WTC11 (cell line): ENCODE data around the gene CNOT1. TPM values are rescaled to one million over a fixed set of nuclear protein-coding genes. Genes with fewer than 3 reads are reported as not detected.

Source experiments
- ATAC-seq: fragments of 200-7000 bp; cut with Tn5 transposase; 2 replicates; pipeline ENCODE4 v1.10.0; 2021; ENCODE audit warnings: mild to moderate bottlenecking, moderate library complexity
- CTCF ChIA-PET: fragments of 300-600 bp; sonication (Branson Sonifier 250); formaldehyde crosslinking; loops from one replicate; lab custom pipeline; 2021; ENCODE audit warnings: antibody characterized with exemption; lab: Charles Lee
- POLR2A ChIA-PET: fragments of 350-600 bp; sonication (Branson Sonifier 250); formaldehyde crosslinking; loops from one replicate; lab custom pipeline; 2021; ENCODE audit warnings: antibody characterized with exemption; lab: Charles Lee
- DNase-seq: peaks from one replicate; pipeline ENCODE4 v3.0.0; 2021; ENCODE audit warnings: low spot score
- H3K27ac Mint-ChIP-seq: 2 replicates; pipeline ENCODE4 v1.8.0; 2021; ENCODE audit warnings: mixed read lengths
- H3K27me3 Mint-ChIP-seq: 2 replicates; pipeline ENCODE4 v1.8.0; 2021; ENCODE audit warnings: low read depth, mild to moderate bottlenecking, moderate library complexity, mixed read lengths
- H3K36me3 Mint-ChIP-seq: 2 replicates; pipeline ENCODE4 v1.8.0; 2021; ENCODE audit warnings: mixed read lengths
- H3K4me1 Mint-ChIP-seq: 2 replicates; pipeline ENCODE4 v1.8.0; 2022; ENCODE audit warnings: mixed read lengths
- H3K4me3 Mint-ChIP-seq: 2 replicates; pipeline ENCODE4 v1.8.0; 2021; ENCODE audit warnings: mild to moderate bottlenecking, moderate library complexity, mixed read lengths
- H3K9me3 Mint-ChIP-seq: 2 replicates; pipeline ENCODE4 v1.8.0; 2021; ENCODE audit warnings: mixed read lengths
- ATF1 ChIP-seq: sonication (generic); formaldehyde crosslinking; IDR thresholded peaks from 2 replicates; pipeline ENCODE4 v1.8.1; 2023; ENCODE audit warnings: mild to moderate bottlenecking, moderate library complexity, missing genetic modification reagents
- CREM ChIP-seq: sonication (generic); formaldehyde crosslinking; IDR thresholded peaks from 2 replicates; pipeline ENCODE4 v1.8.1; 2022; ENCODE audit warnings: mild to moderate bottlenecking, missing genetic modification reagents, moderate library complexity
- ESRRA ChIP-seq: sonication (generic); formaldehyde crosslinking; IDR thresholded peaks from 2 replicates; pipeline ENCODE4 v1.8.1; 2022; ENCODE audit warnings: mild to moderate bottlenecking, missing genetic modification reagents, borderline replicate concordance
- JAZF1 ChIP-seq: fragments of 250-450 bp; sonication (Bioruptor Pico); IDR thresholded peaks from 2 replicates; pipeline ENCODE4 v1.9.0; 2021; ENCODE audit warnings: moderate library complexity, mild to moderate bottlenecking, inconsistent platforms
- NFYB ChIP-seq: sonication (generic); formaldehyde crosslinking; conservative IDR thresholded peaks from 2 replicates; pipeline ENCODE4 v1.8.0; 2022; ENCODE audit warnings: low read depth, missing genetic modification reagents
- NR1H2 ChIP-seq: sonication (generic); formaldehyde crosslinking; IDR thresholded peaks from 2 replicates; pipeline ENCODE4 v1.9.0; 2021; ENCODE audit warnings: mild to moderate bottlenecking, moderate library complexity, missing genetic modification reagents
- RORB ChIP-seq: fragments of 250-450 bp; sonication (Bioruptor Pico); IDR thresholded peaks from 2 replicates; pipeline ENCODE4 v1.9.0; 2021; ENCODE audit warnings: mild to moderate bottlenecking
- ZNF281 ChIP-seq: sonication (generic); formaldehyde crosslinking; IDR thresholded peaks from 2 replicates; pipeline ENCODE4 v1.8.0; 2023; ENCODE audit warnings: mild to moderate bottlenecking, missing genetic modification reagents
- ZNF532 ChIP-seq: fragments of 250-450 bp; sonication (Bioruptor Pico); IDR thresholded peaks from 2 replicates; pipeline ENCODE4 v1.9.0; 2021; ENCODE audit warnings: mild to moderate bottlenecking, borderline replicate concordance
- ZNF671 ChIP-seq: fragments of 250-450 bp; sonication (Bioruptor Pico); IDR thresholded peaks from 2 replicates; pipeline ENCODE4 v1.8.0; 2021; ENCODE audit warnings: mild to moderate bottlenecking
- total RNA-seq: library from RNA; stranded (reverse); gene quantifications from 3 replicates; pipeline ENCODE4 v1.2.3, GENCODE V29; 2021
- TF ChIP-seq, protein P1 (sequence below): sonication (generic); formaldehyde crosslinking; IDR thresholded peaks from 2 replicates; pipeline ENCODE4 v1.8.0; 2022; ENCODE audit warnings: mild to moderate bottlenecking, missing genetic modification reagents
- TF ChIP-seq, protein P2 (sequence below): sonication (generic); formaldehyde crosslinking; IDR thresholded peaks from 2 replicates; pipeline ENCODE4 v1.8.0; 2022; ENCODE audit warnings: missing genetic modification reagents
- TF ChIP-seq, protein P3 (sequence below): sonication (generic); formaldehyde crosslinking; IDR thresholded peaks from 2 replicates; pipeline ENCODE4 v1.8.1; 2022; ENCODE audit warnings: low read depth, mild to moderate bottlenecking, moderate library complexity, missing genetic modification reagents, borderline replicate concordance
- TF ChIP-seq, protein P4 (sequence below): sonication (generic); formaldehyde crosslinking; IDR thresholded peaks from 2 replicates; pipeline ENCODE4 v1.8.0; 2023; ENCODE audit warnings: missing genetic modification reagents, mild to moderate bottlenecking, borderline replicate concordance

CNOT1 gene
- total RNA-seq, 1 experiment from 2014 or later = 314 TPM

DNA sequence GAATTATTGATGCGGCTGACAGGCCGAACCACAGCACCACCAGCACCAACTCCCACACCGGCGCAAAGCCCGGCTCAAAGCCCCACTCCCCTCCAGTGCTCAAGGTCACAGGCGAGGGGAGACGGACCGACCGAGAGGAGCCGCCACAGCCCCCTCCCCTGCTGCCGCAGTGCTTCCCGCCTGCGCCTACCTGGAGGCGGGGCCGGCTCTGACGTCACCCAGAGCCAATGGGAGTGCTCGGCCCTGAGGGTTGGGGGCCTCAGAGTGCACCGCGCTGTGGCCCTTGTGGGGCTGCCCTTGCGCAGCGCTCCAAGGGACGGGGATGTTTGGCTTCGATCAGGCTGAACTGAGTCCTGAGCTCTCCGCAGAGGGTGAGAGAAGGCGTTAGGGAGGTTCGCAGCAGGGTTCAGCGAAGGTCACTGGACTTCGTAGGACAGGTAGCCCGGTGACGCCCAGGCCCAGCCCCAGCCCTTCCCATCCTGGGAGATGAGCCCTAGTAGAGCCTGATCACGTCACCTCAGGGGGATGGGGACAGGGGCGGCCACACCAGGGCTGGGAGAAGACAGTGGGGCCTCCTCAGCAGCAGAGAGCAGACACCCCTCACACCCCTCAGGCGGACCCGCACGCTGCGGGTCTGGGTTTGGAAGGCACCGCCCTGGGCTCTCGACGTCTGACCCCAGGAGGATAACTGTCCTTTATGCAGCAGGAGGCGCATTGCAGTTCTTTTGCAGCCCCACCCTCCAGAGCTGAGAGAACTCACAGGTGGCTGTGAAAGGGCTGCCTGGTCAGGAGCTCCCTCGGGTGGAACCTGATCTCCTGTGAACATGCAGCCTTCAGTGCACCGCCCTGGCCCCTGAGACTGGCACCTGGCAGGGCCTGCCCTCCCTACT lies 128.1 kb downstream of the CNOT1 start:
- H3K9me3 Mint-ChIP-seq = no peaks in the 10 kb centered on the region
- H3K27ac Mint-ChIP-seq = peak overlapping the region; percentile 95
- H3K27me3 Mint-ChIP-seq = peaks cover 74% of the 10 kb centered on the region
- ATAC-seq (peak; percentile 72), DNase-seq (peak; percentile 88)
- H3K4me3 Mint-ChIP-seq = peak overlapping the region; percentile 84
- H3K4me1 Mint-ChIP-seq = peaks cover 2% of the 10 kb centered on the region; the same call in 1 of the 2 replicates
- ChIA-PET CTCF (interaction anchor here (1.4 to 4.9 kb wide), 6 partner anchors 10 to 255 kb away, joined by 5 to 24 read pairs (median 18); no protein-coding TSS in a partner anchor), POLR2A (no interaction called here)
- no peaks in the 10 kb centered on the region for H3K36me3 Mint-ChIP-seq
- TF ChIP-seq RORB (CRISPR knock-in tag) (no peak), ESRRA (CRISPR knock-in tag) (peak; percentile 54; the same call in 1 of the 2 replicates), NR1H2 (CRISPR knock-in tag) (no peak), ZNF671 (CRISPR knock-in tag) (no peak), CREM (CRISPR knock-in tag) (peak; percentile 74; the same call in 1 of the 2 replicates), ZNF532 (CRISPR knock-in tag) (no peak), ZNF281 (CRISPR knock-in tag) (0 out of 2 replicates have a peak, but pooled peaks have one; percentile 55), ATF1 (peak; percentile 76; the same call in 1 of the 2 replicates), NFYB (peak; percentile 72), JAZF1 (CRISPR knock-in tag) (no peak)
- TF ChIP-seq, protein P1, sequence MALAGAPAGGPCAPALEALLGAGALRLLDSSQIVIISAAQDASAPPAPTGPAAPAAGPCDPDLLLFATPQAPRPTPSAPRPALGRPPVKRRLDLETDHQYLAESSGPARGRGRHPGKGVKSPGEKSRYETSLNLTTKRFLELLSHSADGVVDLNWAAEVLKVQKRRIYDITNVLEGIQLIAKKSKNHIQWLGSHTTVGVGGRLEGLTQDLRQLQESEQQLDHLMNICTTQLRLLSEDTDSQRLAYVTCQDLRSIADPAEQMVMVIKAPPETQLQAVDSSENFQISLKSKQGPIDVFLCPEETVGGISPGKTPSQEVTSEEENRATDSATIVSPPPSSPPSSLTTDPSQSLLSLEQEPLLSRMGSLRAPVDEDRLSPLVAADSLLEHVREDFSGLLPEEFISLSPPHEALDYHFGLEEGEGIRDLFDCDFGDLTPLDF (CRISPR knock-in tag) = no peak
- TF ChIP-seq, protein P2, sequence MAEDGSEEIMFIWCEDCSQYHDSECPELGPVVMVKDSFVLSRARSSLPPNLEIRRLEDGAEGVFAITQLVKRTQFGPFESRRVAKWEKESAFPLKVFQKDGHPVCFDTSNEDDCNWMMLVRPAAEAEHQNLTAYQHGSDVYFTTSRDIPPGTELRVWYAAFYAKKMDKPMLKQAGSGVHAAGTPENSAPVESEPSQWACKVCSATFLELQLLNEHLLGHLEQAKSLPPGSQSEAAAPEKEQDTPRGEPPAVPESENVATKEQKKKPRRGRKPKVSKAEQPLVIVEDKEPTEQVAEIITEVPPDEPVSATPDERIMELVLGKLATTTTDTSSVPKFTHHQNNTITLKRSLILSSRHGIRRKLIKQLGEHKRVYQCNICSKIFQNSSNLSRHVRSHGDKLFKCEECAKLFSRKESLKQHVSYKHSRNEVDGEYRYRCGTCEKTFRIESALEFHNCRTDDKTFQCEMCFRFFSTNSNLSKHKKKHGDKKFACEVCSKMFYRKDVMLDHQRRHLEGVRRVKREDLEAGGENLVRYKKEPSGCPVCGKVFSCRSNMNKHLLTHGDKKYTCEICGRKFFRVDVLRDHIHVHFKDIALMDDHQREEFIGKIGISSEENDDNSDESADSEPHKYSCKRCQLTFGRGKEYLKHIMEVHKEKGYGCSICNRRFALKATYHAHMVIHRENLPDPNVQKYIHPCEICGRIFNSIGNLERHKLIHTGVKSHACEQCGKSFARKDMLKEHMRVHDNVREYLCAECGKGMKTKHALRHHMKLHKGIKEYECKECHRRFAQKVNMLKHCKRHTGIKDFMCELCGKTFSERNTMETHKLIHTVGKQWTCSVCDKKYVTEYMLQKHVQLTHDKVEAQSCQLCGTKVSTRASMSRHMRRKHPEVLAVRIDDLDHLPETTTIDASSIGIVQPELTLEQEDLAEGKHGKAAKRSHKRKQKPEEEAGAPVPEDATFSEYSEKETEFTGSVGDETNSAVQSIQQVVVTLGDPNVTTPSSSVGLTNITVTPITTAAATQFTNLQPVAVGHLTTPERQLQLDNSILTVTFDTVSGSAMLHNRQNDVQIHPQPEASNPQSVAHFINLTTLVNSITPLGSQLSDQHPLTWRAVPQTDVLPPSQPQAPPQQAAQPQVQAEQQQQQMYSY (CRISPR knock-in tag) = no peak
- TF ChIP-seq, protein P3, sequence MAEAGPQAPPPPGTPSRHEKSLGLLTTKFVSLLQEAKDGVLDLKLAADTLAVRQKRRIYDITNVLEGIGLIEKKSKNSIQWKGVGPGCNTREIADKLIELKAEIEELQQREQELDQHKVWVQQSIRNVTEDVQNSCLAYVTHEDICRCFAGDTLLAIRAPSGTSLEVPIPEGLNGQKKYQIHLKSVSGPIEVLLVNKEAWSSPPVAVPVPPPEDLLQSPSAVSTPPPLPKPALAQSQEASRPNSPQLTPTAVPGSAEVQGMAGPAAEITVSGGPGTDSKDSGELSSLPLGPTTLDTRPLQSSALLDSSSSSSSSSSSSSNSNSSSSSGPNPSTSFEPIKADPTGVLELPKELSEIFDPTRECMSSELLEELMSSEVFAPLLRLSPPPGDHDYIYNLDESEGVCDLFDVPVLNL = no peak
- TF ChIP-seq, protein P4, sequence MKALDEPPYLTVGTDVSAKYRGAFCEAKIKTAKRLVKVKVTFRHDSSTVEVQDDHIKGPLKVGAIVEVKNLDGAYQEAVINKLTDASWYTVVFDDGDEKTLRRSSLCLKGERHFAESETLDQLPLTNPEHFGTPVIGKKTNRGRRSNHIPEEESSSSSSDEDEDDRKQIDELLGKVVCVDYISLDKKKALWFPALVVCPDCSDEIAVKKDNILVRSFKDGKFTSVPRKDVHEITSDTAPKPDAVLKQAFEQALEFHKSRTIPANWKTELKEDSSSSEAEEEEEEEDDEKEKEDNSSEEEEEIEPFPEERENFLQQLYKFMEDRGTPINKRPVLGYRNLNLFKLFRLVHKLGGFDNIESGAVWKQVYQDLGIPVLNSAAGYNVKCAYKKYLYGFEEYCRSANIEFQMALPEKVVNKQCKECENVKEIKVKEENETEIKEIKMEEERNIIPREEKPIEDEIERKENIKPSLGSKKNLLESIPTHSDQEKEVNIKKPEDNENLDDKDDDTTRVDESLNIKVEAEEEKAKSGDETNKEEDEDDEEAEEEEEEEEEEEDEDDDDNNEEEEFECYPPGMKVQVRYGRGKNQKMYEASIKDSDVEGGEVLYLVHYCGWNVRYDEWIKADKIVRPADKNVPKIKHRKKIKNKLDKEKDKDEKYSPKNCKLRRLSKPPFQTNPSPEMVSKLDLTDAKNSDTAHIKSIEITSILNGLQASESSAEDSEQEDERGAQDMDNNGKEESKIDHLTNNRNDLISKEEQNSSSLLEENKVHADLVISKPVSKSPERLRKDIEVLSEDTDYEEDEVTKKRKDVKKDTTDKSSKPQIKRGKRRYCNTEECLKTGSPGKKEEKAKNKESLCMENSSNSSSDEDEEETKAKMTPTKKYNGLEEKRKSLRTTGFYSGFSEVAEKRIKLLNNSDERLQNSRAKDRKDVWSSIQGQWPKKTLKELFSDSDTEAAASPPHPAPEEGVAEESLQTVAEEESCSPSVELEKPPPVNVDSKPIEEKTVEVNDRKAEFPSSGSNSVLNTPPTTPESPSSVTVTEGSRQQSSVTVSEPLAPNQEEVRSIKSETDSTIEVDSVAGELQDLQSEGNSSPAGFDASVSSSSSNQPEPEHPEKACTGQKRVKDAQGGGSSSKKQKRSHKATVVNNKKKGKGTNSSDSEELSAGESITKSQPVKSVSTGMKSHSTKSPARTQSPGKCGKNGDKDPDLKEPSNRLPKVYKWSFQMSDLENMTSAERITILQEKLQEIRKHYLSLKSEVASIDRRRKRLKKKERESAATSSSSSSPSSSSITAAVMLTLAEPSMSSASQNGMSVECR (CRISPR knock-in tag) = no peak
